GM21526 (cell line): ENCODE measurements around the gene TSR3.

Experiments used
- ATAC-seq: cut with Tn5 transposase; IDR thresholded peaks from one replicate; pipeline ENCODE4 v1.9.1; 2021; ENCODE audit warnings: moderate library complexity; ENCODE audit not compliant: unreplicated experiment, low FRiP score

TSR3 gene

DNA sequence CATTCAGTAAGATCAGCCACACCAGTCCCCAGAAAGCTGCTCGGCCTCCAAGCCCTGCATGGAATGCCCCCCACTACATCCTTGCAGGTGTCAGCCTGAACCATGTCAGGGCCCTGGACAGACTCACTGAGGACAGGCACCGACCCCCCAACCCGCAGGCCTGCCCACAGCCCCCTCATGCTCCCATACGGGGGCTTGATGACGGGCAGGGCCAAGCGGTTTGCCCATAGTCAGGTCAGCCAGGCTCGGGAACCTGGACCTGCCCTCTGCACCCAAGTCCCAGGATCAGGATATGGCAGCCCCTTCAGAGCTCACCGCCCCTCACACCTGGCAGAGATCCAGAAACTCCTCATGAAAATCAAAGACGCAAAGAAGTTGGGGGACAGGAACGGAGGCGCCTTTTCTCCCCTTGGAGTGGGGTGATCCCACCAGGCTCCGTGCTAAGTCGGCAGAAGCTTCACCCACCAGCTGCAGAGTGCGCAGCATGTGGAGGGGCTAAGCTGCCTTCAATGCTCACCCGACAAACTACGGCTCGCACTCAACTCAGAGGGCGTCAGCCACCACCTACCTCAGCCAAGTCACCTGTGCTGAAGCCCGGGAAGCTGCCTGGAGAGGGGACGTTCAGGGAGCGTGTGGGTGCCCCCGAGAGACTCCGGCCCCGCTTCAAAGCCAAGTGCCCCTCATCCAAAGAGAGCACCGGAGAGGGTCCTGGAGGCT is 26.6 kb upstream of the TSR3 start:
- ATAC-seq = no peak

DNA sequence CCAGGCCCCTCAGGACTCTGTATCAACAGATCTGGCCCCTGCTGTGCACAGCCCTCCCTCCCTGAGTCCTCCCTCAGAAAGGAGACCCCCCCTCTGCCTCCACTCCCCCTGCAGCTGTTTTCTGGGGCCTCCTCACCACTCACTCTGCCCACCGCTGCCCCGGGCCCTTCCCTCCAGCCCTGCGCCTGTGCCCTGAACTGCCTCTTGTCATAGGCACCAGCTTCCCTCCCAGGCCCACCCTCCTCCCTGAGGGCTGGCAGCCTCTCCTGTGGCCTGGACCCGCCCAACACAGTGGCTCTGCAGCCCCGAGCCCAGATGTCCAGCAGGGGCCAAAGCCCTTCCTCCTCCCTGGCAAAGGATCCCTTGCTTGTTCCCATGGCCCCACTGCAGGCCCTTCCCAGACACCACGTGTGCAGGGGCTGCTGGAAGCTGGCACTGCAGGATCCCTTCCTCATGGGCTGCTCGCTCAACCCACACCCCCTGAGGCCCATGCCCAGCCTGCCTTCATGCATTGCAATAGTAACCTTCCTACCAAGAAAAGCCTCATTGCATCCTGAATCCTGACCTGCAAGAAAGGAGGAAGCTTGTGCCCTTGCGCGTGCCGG is 25.8 kb upstream of the TSR3 start:
- ATAC-seq = no peak

DNA sequence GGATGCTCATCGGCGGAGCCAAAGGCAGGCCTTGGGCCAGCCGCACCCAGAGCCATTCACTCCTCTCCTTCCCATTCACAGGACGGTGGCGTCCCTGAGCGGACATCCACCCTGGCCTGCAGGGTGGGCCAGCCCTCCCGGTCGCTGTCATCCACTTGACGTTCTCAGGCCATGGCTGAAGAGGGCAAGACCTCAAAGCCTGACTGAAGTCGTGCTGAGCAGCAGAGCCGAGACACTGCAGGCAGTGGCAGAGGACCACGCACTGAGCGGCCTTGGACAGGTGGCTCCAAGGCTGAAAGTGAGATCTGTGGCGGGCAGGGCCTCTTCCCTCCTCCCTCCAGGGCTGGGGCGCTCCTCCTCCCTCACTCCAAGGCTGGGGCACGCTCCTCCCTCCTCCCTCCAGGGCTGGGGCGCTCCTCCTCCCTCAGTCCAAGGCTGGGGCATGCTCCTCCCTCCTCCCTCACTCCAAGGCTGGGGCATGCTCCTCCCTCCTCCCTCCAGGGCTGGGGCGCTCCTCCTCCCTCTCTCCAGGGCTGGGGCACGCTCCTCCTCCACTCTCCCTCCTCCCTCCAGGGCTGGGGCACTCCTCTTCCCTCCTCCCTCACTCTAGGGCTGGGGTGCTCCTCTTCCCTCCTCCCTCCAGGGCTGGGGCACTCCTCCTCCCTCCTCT is 24.2 kb upstream of the TSR3 start:
- ATAC-seq = no peak

DNA sequence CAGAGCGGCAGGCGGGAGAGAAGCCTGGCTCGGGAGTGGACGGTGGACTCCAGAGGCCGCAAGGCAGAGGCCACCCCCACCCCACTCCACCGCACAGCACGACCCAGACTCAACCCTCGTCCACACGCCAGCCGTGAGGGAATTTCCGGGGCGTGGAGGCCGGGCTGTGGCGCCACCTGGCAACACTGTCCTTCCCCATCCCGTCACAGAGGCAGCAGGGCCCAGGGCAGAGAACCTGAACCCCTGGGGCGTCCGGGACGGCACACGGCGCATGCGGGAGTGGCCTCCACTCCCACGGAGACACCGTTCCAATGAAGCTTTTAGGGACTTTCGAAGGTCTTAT is 23.6 kb upstream of the TSR3 start:
- no peak for ATAC-seq

DNA sequence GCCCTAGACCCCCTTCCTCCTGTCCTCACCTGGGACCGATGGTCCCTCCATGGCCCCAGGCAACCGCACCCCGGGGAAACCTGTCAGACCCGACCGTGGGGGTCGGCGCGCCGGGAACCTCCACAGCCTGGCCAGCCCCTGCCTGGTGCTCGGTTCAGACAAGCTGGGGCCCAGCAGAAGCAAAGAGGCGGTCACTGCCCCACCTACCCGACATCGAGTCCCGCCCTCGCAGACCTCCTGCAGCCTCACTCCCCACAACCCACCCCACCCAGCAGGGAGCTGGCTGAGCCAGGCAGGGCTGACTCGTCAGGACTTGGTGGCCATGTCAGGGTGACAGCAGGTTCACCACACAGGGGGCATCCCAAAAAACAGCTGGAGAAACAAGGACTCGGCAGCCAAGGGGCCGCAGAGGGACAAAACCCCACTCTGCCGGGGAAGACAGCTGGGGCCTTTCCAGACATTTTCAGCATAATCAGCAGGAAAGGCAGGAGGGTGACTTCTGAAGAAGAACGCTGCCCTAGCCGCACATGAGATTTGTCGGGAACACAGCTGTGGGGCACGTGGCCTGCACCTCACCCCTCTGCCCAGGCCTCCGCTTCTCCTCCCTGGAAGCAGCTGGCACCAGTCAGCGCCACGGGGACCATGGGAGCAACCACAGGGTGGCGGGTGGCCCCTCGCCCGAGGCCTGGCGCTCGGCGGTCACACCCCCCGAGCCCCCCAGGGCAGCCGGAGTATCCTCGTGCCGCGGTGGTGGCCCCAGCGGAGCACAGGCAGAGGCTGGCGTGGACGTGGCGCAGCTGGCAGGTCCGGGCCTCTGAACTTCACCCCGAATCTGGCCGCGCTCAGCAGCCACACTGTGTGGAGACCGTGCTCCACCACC is 23.0 kb upstream of the TSR3 start:
- ATAC-seq = no peak

DNA sequence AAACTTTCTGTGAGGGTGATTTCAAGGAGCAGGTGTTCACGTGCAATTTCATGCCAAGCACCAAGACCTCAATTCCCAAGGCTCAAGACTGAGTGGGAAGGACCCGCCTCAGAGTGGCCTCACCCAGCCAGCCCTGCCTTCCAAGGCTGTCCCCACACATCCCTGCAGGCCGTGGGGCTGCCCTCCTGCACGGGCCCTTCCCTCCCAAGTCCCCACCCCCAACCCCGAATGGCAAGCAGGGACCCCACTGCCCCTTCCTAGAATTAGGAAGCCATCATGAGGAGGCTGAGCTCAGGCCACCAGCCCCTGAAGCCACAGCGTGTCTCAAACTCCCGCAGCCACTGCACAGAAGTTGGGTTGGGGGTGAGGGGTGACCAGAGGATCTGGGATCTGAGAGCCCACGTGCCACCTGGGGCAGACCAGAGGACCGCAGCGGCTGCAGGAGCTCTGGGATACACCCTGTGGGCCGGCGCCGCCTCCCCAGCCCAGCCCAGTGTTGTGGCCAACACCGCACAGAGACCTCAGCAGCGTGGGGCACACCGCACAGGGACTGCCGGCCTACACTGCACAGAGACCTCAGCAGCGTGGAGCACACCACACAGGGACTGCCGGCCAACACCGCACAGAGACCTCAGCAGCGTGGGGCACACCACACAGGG is 20.7 kb upstream of the TSR3 start:
- no peak for ATAC-seq

DNA sequence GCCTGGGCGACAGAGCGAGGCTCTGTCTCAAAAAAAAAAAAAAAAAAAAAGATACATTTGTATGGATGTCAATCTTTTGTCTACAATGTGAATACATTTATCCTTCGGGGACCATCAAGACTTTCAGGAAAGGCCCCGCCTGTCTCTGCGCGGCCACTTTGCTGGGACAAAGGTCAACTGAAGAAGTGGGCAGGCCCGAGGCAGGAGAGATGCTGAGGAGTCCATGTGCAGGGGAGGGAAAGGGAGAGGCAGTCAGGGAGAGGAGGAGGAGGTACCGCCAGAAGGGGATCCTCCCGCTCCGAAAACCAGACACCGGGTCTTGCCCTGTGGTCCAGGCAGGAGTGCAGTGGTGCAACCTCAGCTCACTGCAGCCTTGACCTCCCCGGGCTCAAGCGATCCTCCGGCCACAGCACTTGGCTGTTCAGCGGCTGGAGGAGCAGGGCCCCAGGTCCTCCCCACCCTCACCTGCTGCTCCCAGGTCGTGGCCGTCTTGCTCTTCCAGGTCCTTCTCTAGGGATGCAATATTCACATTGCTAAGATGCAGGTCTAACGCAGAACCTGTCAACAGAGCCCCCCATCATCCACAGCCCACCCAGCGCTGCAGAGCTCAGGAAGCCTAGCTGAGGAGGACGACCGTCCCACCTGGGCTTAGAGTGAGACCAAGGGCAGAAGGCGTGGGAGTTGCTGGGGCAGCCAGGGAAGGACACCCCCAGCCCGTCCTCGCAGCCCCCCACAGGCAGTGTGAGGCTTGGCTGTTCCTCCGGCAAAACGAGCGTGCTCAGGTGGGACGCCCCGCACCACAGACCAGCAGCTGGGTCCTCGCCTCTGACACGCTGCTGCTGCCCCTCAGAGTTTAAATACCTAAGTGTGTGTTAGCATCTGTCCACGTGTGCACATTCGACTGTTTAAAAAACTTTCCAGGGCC is 19.6 kb upstream of the TSR3 start:
- no peak for ATAC-seq

DNA sequence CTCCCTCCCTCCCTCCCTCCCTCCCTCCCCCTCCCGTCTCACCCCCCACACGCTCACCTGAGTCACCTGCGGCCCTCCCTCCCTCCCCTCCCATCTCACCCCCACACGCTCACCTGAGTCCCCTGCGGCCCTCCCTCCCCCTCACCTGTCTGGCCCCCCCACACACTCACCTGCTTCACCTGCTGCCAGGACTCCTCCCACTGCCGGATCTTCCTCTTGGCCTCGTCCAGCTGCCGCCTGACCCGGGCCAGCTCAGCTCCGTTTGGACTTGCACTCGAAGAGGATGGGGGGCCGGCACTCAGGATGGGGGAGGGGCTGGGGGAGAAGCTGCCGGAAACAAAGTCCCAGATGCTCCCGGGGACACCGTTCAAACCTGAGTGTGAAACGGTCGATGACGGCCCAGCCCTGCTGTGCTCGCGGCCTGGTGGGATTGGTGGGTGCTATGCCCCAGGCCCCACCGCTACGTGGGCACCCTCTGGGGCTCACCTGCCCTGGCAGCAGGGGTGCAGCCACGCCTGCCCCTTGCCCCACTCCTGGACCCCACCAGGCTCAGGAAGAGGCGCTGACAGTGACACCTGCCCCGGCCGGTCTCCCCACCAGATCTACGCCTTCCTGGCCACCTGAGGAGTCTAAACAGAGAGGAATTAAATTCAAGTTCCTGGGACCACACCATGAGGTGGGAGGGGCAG is 16.0 kb upstream of the TSR3 start:
- ATAC-seq = no peak

DNA sequence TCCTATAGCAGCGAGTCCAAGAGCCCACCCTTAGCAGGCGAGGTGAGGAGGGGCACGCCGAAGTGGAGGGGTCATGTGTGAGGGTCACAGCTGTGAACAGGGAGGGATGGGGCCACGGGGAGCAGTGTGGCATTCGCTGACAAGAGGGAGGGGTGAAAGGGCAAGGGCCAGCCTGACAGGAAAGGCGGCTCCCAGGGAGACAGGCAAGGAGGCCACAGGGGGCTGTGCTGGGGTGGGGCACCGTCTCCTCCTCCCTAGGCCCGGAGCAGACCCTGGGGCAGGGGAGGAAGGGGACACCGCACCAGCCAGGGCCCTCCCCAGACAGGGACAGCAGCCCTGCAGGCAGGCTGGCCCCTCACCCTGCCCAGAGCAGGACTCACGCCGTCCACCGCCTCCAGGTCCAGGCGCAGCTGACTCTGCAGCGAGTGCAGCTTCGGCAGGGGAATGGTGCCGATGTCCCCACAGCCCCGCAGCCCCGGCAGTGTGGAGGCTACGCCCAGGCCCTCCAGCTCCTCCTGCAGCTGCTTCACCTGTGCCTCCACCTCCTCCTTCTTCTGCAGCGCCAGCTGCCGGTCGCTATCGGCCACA is 15.1 kb upstream of the TSR3 start:
- no peak for ATAC-seq

DNA sequence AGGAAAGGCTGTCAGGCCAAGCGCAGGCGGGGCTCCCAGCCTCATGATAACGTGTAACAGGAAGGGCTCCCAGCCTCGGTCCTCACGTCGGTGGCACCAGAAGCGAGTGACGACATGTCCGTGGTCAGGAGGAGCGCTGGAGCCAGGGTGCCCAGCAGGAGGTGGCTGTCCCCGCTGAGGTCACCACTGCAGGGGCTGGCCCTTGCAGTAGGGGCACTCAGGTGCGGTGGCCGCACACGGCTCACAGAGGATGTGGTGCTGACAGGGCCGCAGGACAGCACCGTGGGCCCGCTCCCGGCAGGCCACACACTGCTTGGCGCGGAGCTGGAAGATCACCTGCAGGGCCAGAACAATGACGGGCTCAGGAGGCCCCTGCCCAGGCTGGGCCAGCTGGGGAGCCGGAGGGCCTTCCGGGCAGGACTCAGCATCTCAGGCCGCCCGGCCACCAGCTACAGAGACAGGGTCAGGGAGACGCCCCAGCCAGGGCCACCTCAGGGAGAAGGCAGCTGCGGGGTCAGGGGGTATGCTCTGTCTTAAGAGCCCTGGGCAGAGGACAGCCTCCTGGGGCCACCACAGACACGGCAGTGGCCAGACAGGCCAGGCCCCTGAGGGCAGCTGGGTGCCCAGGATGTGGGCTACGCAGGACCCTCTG is 14.5 kb upstream of the TSR3 start:
- no peak for ATAC-seq

DNA sequence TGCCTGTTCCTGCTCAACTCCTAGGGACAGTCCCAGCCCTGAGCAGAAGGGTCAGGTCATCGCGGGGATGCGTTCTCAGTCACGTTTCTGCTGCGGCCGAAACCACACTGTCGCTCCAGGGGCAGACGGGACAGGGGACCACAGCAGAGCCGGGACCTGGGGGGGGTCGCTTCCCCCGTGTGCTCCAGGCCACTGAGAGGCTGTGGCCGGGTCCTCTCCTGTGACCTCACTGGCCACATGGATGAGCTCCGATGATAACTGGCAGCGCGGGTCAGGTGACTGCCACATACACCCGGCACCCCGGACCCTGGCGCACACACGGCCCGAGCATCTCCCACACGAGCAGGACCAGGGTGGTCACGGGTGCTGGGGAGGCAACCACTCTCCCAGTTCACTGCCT is 12.8 kb upstream of the TSR3 start:
- ATAC-seq = no peak

DNA sequence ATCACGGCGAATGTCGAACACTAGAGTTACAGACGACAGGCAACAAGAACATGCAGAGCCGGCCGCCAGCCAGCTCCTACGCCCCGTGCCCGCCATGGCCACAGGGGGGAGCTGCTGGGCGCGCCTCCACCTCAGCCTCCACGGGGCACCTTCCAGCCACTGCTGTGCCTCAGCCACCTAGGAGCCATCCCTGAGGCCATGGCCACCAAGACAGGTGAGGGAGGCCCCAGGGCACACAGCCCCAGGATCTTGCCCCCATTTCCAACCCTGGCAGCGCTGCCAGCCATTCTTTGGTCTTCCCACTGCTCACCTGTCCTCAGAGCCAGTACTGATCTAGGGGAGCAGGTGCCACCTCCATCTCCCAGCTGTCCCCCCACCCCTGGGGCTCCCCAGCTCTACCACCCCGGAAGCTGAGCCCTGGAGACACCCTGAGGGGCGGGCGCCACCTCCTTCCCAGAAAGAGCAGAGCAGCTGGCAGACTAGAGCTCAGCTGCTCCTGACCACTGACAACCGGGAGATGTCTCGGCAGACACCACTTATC is 11.9 kb upstream of the TSR3 start:
- no peak for ATAC-seq

DNA sequence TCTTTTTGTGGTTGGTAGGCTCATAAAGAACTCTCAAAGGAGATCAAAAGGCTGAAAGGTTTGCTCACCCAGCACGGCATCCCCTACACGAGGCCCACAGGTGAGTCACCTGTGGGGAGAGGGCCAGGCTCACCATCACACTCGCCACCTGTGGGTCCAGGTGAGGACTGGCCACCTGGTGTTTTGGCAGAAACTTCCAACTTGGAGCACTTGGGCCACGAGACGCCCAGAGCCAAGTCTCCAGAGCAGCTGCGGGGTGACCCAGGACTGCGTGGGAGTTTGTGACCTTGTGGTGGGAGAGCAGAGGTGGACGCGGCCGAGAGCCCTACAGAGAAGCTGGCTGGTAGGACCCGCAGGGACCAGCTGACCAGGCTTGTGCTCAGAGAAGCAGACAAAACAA is 11.1 kb upstream of the TSR3 start:
- ATAC-seq = no peak

DNA sequence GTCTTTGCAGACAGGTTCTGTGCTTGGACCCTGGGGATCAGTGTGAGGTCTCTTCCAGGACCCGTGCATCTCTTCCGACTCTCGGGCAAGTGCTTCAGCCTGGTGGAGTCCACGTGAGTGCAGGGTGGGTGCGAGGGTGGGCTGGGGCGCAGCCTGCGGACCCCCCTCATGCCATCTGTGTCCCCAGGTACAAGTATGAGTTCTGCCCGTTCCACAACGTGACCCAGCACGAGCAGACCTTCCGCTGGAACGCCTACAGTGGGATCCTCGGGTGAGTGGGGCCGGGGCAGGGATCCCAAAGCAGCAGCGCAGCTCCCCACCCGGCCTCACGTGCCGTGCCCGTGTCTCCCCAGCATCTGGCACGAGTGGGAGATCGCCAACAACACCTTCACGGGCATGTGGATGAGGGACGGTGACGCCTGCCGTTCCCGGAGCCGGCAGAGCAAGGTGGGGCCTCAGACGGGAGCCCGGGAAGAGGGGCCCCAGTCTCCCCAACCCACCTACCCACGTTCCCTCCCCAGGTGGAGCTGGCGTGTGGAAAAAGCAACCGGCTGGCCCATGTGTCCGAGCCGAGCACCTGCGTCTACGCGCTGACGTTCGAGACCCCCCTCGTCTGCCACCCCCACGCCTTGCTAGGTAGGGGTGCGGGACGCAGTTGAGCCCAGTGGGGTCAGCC is 10.1 kb upstream of the TSR3 start:
- no peak for ATAC-seq

DNA sequence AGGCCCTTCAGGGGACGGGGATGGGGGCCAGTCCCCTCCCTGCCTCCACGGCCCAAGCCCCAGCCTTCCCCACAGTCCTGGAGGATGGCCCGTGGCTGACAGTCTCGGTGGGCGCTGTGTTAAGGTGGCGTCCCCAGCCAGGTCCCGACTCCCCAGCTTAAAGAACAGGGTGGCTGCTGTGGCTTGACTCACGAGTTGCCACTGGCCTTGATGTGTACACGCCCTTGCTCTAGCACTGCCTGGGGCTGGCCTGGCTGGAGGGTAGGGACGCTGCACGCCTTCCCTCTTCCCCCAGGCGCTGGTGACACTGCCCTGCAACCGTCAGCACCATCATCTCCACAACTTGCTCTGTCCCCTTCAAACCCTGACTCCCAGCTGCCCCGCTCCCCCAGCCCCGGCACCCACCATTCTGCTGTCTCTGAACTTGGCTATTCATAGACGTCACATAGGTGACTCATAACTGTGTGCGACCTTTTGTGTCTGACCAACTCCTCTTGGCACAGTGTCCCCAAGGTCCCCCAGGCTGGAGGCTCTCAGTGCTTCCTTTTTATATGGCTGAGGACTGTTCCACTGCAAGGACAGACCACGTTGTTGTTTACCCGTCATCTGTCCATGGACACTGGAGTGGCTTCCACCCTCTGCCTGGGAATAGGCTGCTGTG is 6.4 kb upstream of the TSR3 start:
- no peak for ATAC-seq

DNA sequence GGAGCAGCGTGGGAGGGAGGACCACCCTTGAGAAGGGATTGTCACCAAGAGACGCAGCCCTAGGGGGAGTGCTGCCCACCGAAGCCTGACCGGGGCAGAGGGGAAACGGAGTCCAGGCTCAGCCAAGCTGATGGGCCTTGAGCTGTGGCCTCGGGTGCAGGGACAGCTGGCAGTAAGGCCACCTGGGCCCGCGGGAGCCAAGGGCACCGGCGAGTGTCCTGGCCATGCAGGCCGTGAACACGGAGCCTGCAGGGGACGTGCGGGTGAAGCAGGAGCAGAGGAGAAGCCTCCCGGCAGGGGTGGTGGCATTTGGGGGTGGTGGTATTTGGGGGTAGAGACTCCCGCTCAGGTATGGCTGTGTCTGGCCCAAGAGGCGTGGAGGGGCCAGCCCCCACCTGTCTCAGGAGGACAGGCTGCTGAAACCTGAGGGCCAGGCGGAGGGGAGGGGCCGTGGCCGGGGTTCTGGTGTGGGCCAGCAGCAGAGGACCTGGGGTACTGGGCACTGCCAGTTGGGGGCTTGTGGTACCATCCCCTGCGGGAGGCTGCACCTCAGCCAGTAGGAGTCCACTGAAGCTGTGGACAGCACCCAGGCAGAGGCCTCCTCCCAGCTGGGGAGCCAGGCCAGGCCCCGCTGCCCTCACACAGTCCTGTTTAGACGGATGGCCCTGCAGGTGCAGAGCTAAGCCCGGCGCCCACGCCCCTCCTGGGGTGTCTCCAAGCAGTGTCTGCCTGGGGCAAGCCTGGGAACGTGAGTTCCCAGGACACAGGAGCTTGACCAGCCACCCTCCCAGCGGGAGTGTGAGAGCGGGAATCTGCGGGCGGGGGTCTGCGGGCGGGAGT is 4.6 kb upstream of the TSR3 start:
- no peak for ATAC-seq
